K562 (cell line): ENCODE results near the gene PSMD14. TPM values are rescaled to one million over a fixed set of nuclear protein-coding genes. Genes with fewer than 3 reads are reported as not detected.
A peak's percentile ranks its signal among the peaks of the same experiment; 100 is the strongest.

Experiments used
- DMBX1 ChIP-seq: fragments of 250-450 bp; sonication (Bioruptor Pico); IDR thresholded peaks from 2 replicates; pipeline ENCODE4 v1.8.0; 2022; ENCODE audit warnings: inconsistent platforms, mild to moderate bottlenecking, moderate library complexity, borderline replicate concordance
- ESRRA ChIP-seq: fragments of 450-650 bp; IDR thresholded peaks from 2 replicates; pipeline ENCODE4 v1.6.1; 2014; ENCODE audit warnings: low read depth, mild to moderate bottlenecking, moderate library complexity, borderline replicate concordance
- EWSR1 ChIP-seq: fragments of 450-650 bp; IDR thresholded peaks from 2 replicates; pipeline ENCODE4 v1.6.1; 2018; ENCODE audit warnings: borderline replicate concordance, mild to moderate bottlenecking, low read depth, moderate library complexity; ENCODE audit not compliant: partially characterized antibody
- FOXA3 ChIP-seq, 2 experiments: fragments of 450-650 bp in 1 of 2; sonication (generic) in 1 of 2; formaldehyde crosslinking; IDR thresholded peaks in 1 of 2; conservative IDR thresholded peaks in 1 of 2; 2 replicates each; pipeline versions ENCODE4 v1.4.0 to v1.8.0; 2020 to 2022; ENCODE audit warnings: mild to moderate bottlenecking in 2 of 2, missing genetic modification reagents in 1 of 2
- HNRNPUL1 ChIP-seq: fragments of 200-400 bp; formaldehyde crosslinking; IDR thresholded peaks from 2 replicates; pipeline ENCODE4 v1.6.1; 2017; ENCODE audit warnings: low read length
- MECOM ChIP-seq: fragments of 250-450 bp; sonication (Bioruptor Pico); IDR thresholded peaks from 2 replicates; pipeline ENCODE4 v1.8.0; 2022; ENCODE audit warnings: inconsistent platforms
- NFXL1 ChIP-seq: fragments of 450-650 bp; formaldehyde crosslinking; IDR thresholded peaks from 2 replicates; pipeline ENCODE4 v1.4.0; 2021; ENCODE audit warnings: mild to moderate bottlenecking
- NR2C1 ChIP-seq, 2 experiments: fragments of 450-650 bp; IDR thresholded peaks; 2 replicates each; pipeline ENCODE4 v1.6.1; 2017; ENCODE audit warnings: mild to moderate bottlenecking in 2 of 2, antibody characterized with exemption in 1 of 2, inconsistent platforms in 1 of 2, missing compliant biosample characterization in 1 of 2, missing genetic modification characterization in 1 of 2
- PTTG1 ChIP-seq: fragments of 450-650 bp; IDR thresholded peaks from 2 replicates; pipeline ENCODE4 v1.6.1; 2016; ENCODE audit warnings: low read depth, mild to moderate bottlenecking, missing genetic modification characterization, missing compliant biosample characterization
- THRAP3 ChIP-seq: fragments of 450-650 bp; IDR thresholded peaks from 2 replicates; pipeline ENCODE4 v1.6.1; 2016; ENCODE audit warnings: mild to moderate bottlenecking, inconsistent platforms, borderline replicate concordance
- WHSC1 ChIP-seq: IDR thresholded peaks from one replicate; pipeline ENCODE4 v1.6.1; 2012; ENCODE audit warnings: low read length, control low read depth, inconsistent platforms
- ZNF175 ChIP-seq: fragments of 200-800 bp; sonication (Bioruptor generic); IDR thresholded peaks from 2 replicates; pipeline ENCODE4 v1.6.1; 2016; ENCODE audit warnings: low read depth, mild to moderate bottlenecking, missing genetic modification characterization, missing compliant biosample characterization
- ZNF592 ChIP-seq: fragments of 450-650 bp; IDR thresholded peaks from 2 replicates; pipeline ENCODE4 v1.6.1; 2017; ENCODE audit warnings: antibody characterized with exemption, mild to moderate bottlenecking
- ZNF668 ChIP-seq: fragments of 250-450 bp; sonication (Bioruptor Pico); IDR thresholded peaks from 2 replicates; pipeline ENCODE4 v1.8.0; 2022; ENCODE audit warnings: mild to moderate bottlenecking, inconsistent platforms
- ZNF766 ChIP-seq: fragments of 200-800 bp; sonication (Bioruptor generic); conservative IDR thresholded peaks from 2 replicates; pipeline ENCODE4 v1.6.1; 2016; ENCODE audit warnings: missing genetic modification characterization, missing compliant biosample characterization
- ZNF79 ChIP-seq: fragments of 250-450 bp; sonication (Bioruptor Pico); IDR thresholded peaks from 2 replicates; pipeline ENCODE4 v1.4.0; 2020; ENCODE audit warnings: low read depth, mild to moderate bottlenecking, moderate library complexity
- polyA plus RNA-seq, 8 experiments: library from polyadenylated mRNA; depleted of rRNA in 4 of 8; stranded (reverse) in 5 of 8; unstranded in 3 of 8; fragments of >200 nt; fragmentation: Nextera tagmentation in 2 of 8; fragmentation: Illumina TruSeq in 1 of 8; extraction: Ambion mirVana in 2 of 8; extraction: Trizol in 1 of 8; gene quantifications; 2 replicates each; pipeline versions ENCODE4 v1.2.1 to v1.2.3, GENCODE V29; 2011 to 2014; ENCODE audit warnings: inconsistent platforms in 1 of 8, missing spikeins in 1 of 8
- total RNA-seq, 7 experiments: library from RNA; depleted of rRNA in 6 of 7; stranded (reverse); fragments of >200 nt in 6 of 7; fragmentation: Illumina TruSeq in 2 of 7; extraction: Trizol in 2 of 7; gene quantifications; 2 replicates each; pipeline versions ENCODE4 v1.2.1 to v1.2.3, GENCODE V29; 2011 to 2021; ENCODE audit warnings: low replicate concordance in 1 of 7
- TF ChIP-seq, protein P1 (sequence below): fragments of 200-800 bp; sonication (Bioruptor generic); IDR thresholded peaks from 2 replicates; pipeline ENCODE4 v1.6.1; 2017; ENCODE audit warnings: missing genetic modification characterization, missing compliant biosample characterization

The PSMD14 gene
- total and polyA plus RNA-seq, 9 of the 15 experiments (the other 6 are each of a cell fraction or from before 2014, with no cell fraction given) = 151 to 515 (median 228) TPM

DNA sequence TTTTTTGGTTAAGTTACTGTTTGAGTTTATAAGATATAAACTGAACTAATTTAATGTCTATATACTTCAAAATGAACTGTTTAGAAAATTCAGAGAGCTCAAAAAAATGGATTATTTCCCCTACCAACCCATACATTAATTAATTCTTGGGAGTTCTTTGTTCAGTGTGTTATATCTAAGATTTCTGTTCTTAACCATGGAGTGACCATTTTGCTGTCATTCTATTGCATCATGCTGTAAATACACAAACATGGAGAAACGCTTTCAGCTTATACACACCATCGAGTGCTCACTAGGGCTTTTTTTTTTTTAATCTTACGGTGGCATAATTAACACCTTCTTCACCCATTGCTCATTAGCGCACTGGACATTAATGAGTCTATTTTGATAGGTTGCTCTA is 74.5 kb downstream of the PSMD14 start (continued):
- 0 out of 2 replicates have a peak, but pooled peaks have one; percentile 30 for TF ChIP-seq ZNF766 (CRISPR knock-in tag)
- no peak for TF ChIP-seq EWSR1
- TF ChIP-seq ESRRA = no peak
- peak; percentile 96 for TF ChIP-seq DMBX1
- peak in 1 of 2 experiments; percentile 43; a peak in 1 of 4 replicates for TF ChIP-seq FOXA3 (CRISPR knock-in tag; conservative IDR thresholded peaks at IDR 0.05 in 1 of 2, IDR thresholded peaks at IDR 0.05 in 1 of 2)
- TF ChIP-seq MECOM (CRISPR knock-in tag) = peak; percentile 67; the same call in 1 of the 2 replicates
- peak; percentile 69 for TF ChIP-seq ZNF592
- TF ChIP-seq ZNF79 = peak; percentile 29; the same call in 1 of the 2 replicates
- TF ChIP-seq PTTG1 (tag) = peak; percentile 60; the same call in 1 of the 2 replicates
- TF ChIP-seq ZNF668 (CRISPR knock-in tag) = peak; percentile 79; the same call in 1 of the 2 replicates
- peak; percentile 96 for TF ChIP-seq ZNF175 (CRISPR knock-in tag)
- TF ChIP-seq HNRNPUL1 = no peak
- TF ChIP-seq THRAP3 = no peak
- peak; percentile 74; the same call in 1 of the 2 replicates for TF ChIP-seq NFXL1 (CRISPR knock-in tag)
- no peak for TF ChIP-seq NR2C1 (IDR thresholded peaks at IDR 0.05)
- peak; percentile 76 for TF ChIP-seq NR2C1 (tag; IDR thresholded peaks at IDR 0.05)
- TF ChIP-seq, protein P1, sequence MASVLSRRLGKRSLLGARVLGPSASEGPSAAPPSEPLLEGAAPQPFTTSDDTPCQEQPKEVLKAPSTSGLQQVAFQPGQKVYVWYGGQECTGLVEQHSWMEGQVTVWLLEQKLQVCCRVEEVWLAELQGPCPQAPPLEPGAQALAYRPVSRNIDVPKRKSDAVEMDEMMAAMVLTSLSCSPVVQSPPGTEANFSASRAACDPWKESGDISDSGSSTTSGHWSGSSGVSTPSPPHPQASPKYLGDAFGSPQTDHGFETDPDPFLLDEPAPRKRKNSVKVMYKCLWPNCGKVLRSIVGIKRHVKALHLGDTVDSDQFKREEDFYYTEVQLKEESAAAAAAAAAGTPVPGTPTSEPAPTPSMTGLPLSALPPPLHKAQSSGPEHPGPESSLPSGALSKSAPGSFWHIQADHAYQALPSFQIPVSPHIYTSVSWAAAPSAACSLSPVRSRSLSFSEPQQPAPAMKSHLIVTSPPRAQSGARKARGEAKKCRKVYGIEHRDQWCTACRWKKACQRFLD (CRISPR knock-in tag) = no peak
- no peak for TF ChIP-seq WHSC1
